ENCODE data around the gene FMOD.
A peak's percentile ranks its signal among the peaks of the same experiment; 100 is the strongest.

FMOD gene

GRCh38 chr1:203308328-203308922 is 42.5 kb downstream of the FMOD start:
- H3K36me3 Mint-ChIP-seq (ENCODE audit: low read depth): peaks cover 2% of the 10 kb centered on the region
- no peaks in the 10 kb centered on the region for H3K9me3 Mint-ChIP-seq
- no peak for TF ChIP-seq CTCF (IDR thresholded peaks at IDR 0.05)
- no peak for DNase-seq
- peak overlapping the region; percentile 88 for H3K4me3 Mint-ChIP-seq
- no peak overlapping the region for H3K27ac Mint-ChIP-seq
- peaks cover 56% of the 10 kb centered on the region for H3K4me1 Mint-ChIP-seq
- peaks cover 7% of the 10 kb centered on the region for H3K27me3 Mint-ChIP-seq (ENCODE audit: low read depth, poor library complexity)

- Mint-ChIP-seq H3K4me1 (peaks cover 63% of the 10 kb centered on the region), H3K9me3 (no peaks in the 10 kb centered on the region), H3K27me3 (ENCODE audit: low read depth, poor library complexity) (peaks cover 8% of the 10 kb centered on the region), H3K4me3 (peak overlapping the region; percentile 88), H3K36me3 (ENCODE audit: low read depth) (no peaks in the 10 kb centered on the region), H3K27ac (peak overlapping the region; percentile 85)
- no peak for DNase-seq
- no peak for TF ChIP-seq CTCF (IDR thresholded peaks at IDR 0.05)
Measured at GRCh38 chr1:203307641-203308126, 43.2 kb downstream of the FMOD start.

- H3K4me3 Mint-ChIP-seq: peak overlapping the region; percentile 88
- H3K27me3 Mint-ChIP-seq (ENCODE audit: low read depth, poor library complexity): peaks cover 11% of the 10 kb centered on the region
- peak overlapping the region; percentile 92 for H3K27ac Mint-ChIP-seq
- TF ChIP-seq CTCF (IDR thresholded peaks at IDR 0.05): no peak
- no peaks in the 10 kb centered on the region for H3K9me3 Mint-ChIP-seq
- H3K36me3 Mint-ChIP-seq (ENCODE audit: low read depth): no peaks in the 10 kb centered on the region
- H3K4me1 Mint-ChIP-seq: peaks cover 66% of the 10 kb centered on the region
- peak; percentile 25 for DNase-seq
Measured at GRCh38 chr1:203306965-203307541, 43.9 kb downstream of the FMOD start.

GRCh38 chr1:203306089-203306964 is 44.6 kb downstream of the FMOD start:
- no peaks in the 10 kb centered on the region for H3K36me3 Mint-ChIP-seq (ENCODE audit: low read depth)
- peaks cover 66% of the 10 kb centered on the region for H3K4me1 Mint-ChIP-seq
- peaks cover 11% of the 10 kb centered on the region for H3K27me3 Mint-ChIP-seq (ENCODE audit: low read depth, poor library complexity)
- no peaks in the 10 kb centered on the region for H3K9me3 Mint-ChIP-seq
- H3K27ac Mint-ChIP-seq: peak overlapping the region; percentile 92
- DNase-seq: peak; percentile 30
- TF ChIP-seq CTCF (IDR thresholded peaks at IDR 0.05): no peak
- H3K4me3 Mint-ChIP-seq: peak overlapping the region; percentile 88

GRCh38 chr1:203305809-203306088 is 45.2 kb downstream of the FMOD start:
- DNase-seq: no peak
- no peak overlapping the region for H3K27ac Mint-ChIP-seq
- H3K4me1 Mint-ChIP-seq: peaks cover 66% of the 10 kb centered on the region
- TF ChIP-seq CTCF (IDR thresholded peaks at IDR 0.05): no peak
- H3K27me3 Mint-ChIP-seq (ENCODE audit: low read depth, poor library complexity): peaks cover 14% of the 10 kb centered on the region
- H3K9me3 Mint-ChIP-seq: no peaks in the 10 kb centered on the region
- H3K36me3 Mint-ChIP-seq (ENCODE audit: low read depth): no peaks in the 10 kb centered on the region
- H3K4me3 Mint-ChIP-seq: peak overlapping the region; percentile 88
